ENCODE measurements around the gene OR6P1.

The OR6P1 gene

GRCh38 chr1:158572226-158572625 lies 1.8 kb upstream of the OR6P1 start:
- no peak for FAIRE-seq

GRCh38 chr1:158564608-158565007 lies 5.8 kb downstream of the OR6P1 start:
- TF ChIP-seq POLR2AphosphoS5 (IDR thresholded peaks at IDR 0.05; ENCODE audit: low read depth, low read length), result no peak
- 0 out of 2 replicates have a peak, but pooled peaks have one; percentile 29 for TF ChIP-seq SPI1 (IDR thresholded peaks at IDR 0.05; ENCODE audit: low read depth, low read length)
- FAIRE-seq (no peak), DNase-seq (ENCODE audit: insufficient read length, low spot score) (no peak)

More at GRCh38 chr1:158572226-158572625, 1.8 kb upstream of the OR6P1 start:
- no peak for DNase-seq (ENCODE audit: insufficient read length, low spot score)
- TF ChIP-seq SPI1 (IDR thresholded peaks at IDR 0.05; ENCODE audit: low read depth, low read length) (no peak), POLR2A (IDR thresholded peaks at IDR 0.05; ENCODE audit: low read depth, low read length) (no peak), TAF1 (IDR thresholded peaks at IDR 0.05; ENCODE audit: low read depth, low read length) (no peak), PAX5 (IDR thresholded peaks at IDR 0.05; ENCODE audit: insufficient read depth, low read length, severe bottlenecking) (no peak), POU2F2 (IDR thresholded peaks at IDR 0.05; ENCODE audit: low read depth, low read length) (no peak), POLR2AphosphoS5 (IDR thresholded peaks at IDR 0.05; ENCODE audit: low read depth, low read length) (no peak)

- no peak for TF ChIP-seq POU2F2 (IDR thresholded peaks at IDR 0.05; ENCODE audit: low read depth, low read length)
- no peak for TF ChIP-seq POLR2AphosphoS5 (IDR thresholded peaks at IDR 0.05; ENCODE audit: low read depth, low read length)
- no peak for TF ChIP-seq PAX5 (IDR thresholded peaks at IDR 0.05; ENCODE audit: insufficient read depth, low read length, severe bottlenecking)
- no peak for TF ChIP-seq TAF1 (IDR thresholded peaks at IDR 0.05; ENCODE audit: low read depth, low read length)
- no peak for TF ChIP-seq POLR2A (IDR thresholded peaks at IDR 0.05; ENCODE audit: low read depth, low read length)
- TF ChIP-seq SPI1 (IDR thresholded peaks at IDR 0.05; ENCODE audit: low read depth, low read length), result no peak
- no peak for DNase-seq (ENCODE audit: insufficient read length, low spot score)
- FAIRE-seq, result no peak
Observed at GRCh38 chr1:158563853-158564252, 6.5 kb downstream of the OR6P1 start.

GRCh38 chr1:158559696-158560095 lies 10.7 kb downstream of the OR6P1 start:
- TF ChIP-seq POU2F2 (IDR thresholded peaks at IDR 0.05; ENCODE audit: low read depth, low read length), result no peak
- no peak for TF ChIP-seq PAX5 (IDR thresholded peaks at IDR 0.05; ENCODE audit: insufficient read depth, low read length, severe bottlenecking)
- TF ChIP-seq POLR2AphosphoS5 (IDR thresholded peaks at IDR 0.05; ENCODE audit: low read depth, low read length), result no peak
- no peak for TF ChIP-seq SPI1 (IDR thresholded peaks at IDR 0.05; ENCODE audit: low read depth, low read length)
- TF ChIP-seq TAF1 (IDR thresholded peaks at IDR 0.05; ENCODE audit: low read depth, low read length), result no peak
- TF ChIP-seq POLR2A (IDR thresholded peaks at IDR 0.05; ENCODE audit: low read depth, low read length), result no peak
- DNase-seq (ENCODE audit: insufficient read length, low spot score) (no peak), FAIRE-seq (no peak)

- TF ChIP-seq POLR2A (IDR thresholded peaks at IDR 0.05; ENCODE audit: low read depth, low read length) (no peak), SPI1 (IDR thresholded peaks at IDR 0.05; ENCODE audit: low read depth, low read length) (no peak), POU2F2 (IDR thresholded peaks at IDR 0.05; ENCODE audit: low read depth, low read length) (no peak), PAX5 (IDR thresholded peaks at IDR 0.05; ENCODE audit: insufficient read depth, low read length, severe bottlenecking) (no peak), POLR2AphosphoS5 (IDR thresholded peaks at IDR 0.05; ENCODE audit: low read depth, low read length) (no peak), TAF1 (IDR thresholded peaks at IDR 0.05; ENCODE audit: low read depth, low read length) (no peak)
- FAIRE-seq (no peak), DNase-seq (ENCODE audit: insufficient read length, low spot score) (no peak)
Observed at GRCh38 chr1:158554352-158554751, 16.0 kb downstream of the OR6P1 start, which contains the start of gene OR6Y1. Gene OR6Y1, minus strand, starts transcription at chr1:158554405. Its CDS starts 6,300 bp downstream, at chr1:158548105.

GRCh38 chr1:158552296-158552695 lies 18.1 kb downstream of the OR6P1 start:
- no peak for TF ChIP-seq POLR2A (IDR thresholded peaks at IDR 0.05; ENCODE audit: low read depth, low read length)
- TF ChIP-seq SPI1 (IDR thresholded peaks at IDR 0.05; ENCODE audit: low read depth, low read length), result no peak
- no peak for TF ChIP-seq TAF1 (IDR thresholded peaks at IDR 0.05; ENCODE audit: low read depth, low read length)
- TF ChIP-seq PAX5 (IDR thresholded peaks at IDR 0.05; ENCODE audit: insufficient read depth, low read length, severe bottlenecking), result no peak
- no peak for TF ChIP-seq POU2F2 (IDR thresholded peaks at IDR 0.05; ENCODE audit: low read depth, low read length)
- FAIRE-seq (no peak), DNase-seq (ENCODE audit: insufficient read length, low spot score) (no peak)

- FAIRE-seq (no peak), DNase-seq (ENCODE audit: insufficient read length, low spot score) (no peak)
- TF ChIP-seq POLR2A (IDR thresholded peaks at IDR 0.05; ENCODE audit: low read depth, low read length) (no peak), PAX5 (IDR thresholded peaks at IDR 0.05; ENCODE audit: insufficient read depth, low read length, severe bottlenecking) (no peak), POU2F2 (IDR thresholded peaks at IDR 0.05; ENCODE audit: low read depth, low read length) (no peak), POLR2AphosphoS5 (IDR thresholded peaks at IDR 0.05; ENCODE audit: low read depth, low read length) (no peak), TAF1 (IDR thresholded peaks at IDR 0.05; ENCODE audit: low read depth, low read length) (no peak), SPI1 (IDR thresholded peaks at IDR 0.05; ENCODE audit: low read depth, low read length) (no peak)
Observed at GRCh38 chr1:158547533-158547932, 22.8 kb downstream of the OR6P1 start.

- TF ChIP-seq POLR2A (IDR thresholded peaks at IDR 0.05; ENCODE audit: low read depth, low read length) (no peak), SPI1 (IDR thresholded peaks at IDR 0.05; ENCODE audit: low read depth, low read length) (no peak), POU2F2 (IDR thresholded peaks at IDR 0.05; ENCODE audit: low read depth, low read length) (no peak), PAX5 (IDR thresholded peaks at IDR 0.05; ENCODE audit: insufficient read depth, low read length, severe bottlenecking) (no peak), POLR2AphosphoS5 (IDR thresholded peaks at IDR 0.05; ENCODE audit: low read depth, low read length) (no peak), TAF1 (IDR thresholded peaks at IDR 0.05; ENCODE audit: low read depth, low read length) (no peak)
- FAIRE-seq, result no peak
- DNase-seq (ENCODE audit: insufficient read length, low spot score), result no peak
Observed at GRCh38 chr1:158537609-158538008, 32.8 kb downstream of the OR6P1 start.

GRCh38 chr1:158534496-158534895 lies 35.9 kb downstream of the OR6P1 start:
- DNase-seq (ENCODE audit: insufficient read length, low spot score), result no peak
- no peak for TF ChIP-seq POLR2AphosphoS5 (IDR thresholded peaks at IDR 0.05; ENCODE audit: low read depth, low read length)
- no peak for TF ChIP-seq SPI1 (IDR thresholded peaks at IDR 0.05; ENCODE audit: low read depth, low read length)
- no peak for TF ChIP-seq POU2F2 (IDR thresholded peaks at IDR 0.05; ENCODE audit: low read depth, low read length)
- TF ChIP-seq PAX5 (IDR thresholded peaks at IDR 0.05; ENCODE audit: insufficient read depth, low read length, severe bottlenecking), result no peak
- no peak for TF ChIP-seq POLR2A (IDR thresholded peaks at IDR 0.05; ENCODE audit: low read depth, low read length)
- no peak for TF ChIP-seq TAF1 (IDR thresholded peaks at IDR 0.05; ENCODE audit: low read depth, low read length)
- no peak for FAIRE-seq

GRCh38 chr1:158527190-158527815 lies 43.1 kb downstream of the OR6P1 start:
- no peak for FAIRE-seq
- no peak for DNase-seq (ENCODE audit: insufficient read length, low spot score)
- TF ChIP-seq POU2F2 (IDR thresholded peaks at IDR 0.05; ENCODE audit: low read depth, low read length) (no peak), TAF1 (IDR thresholded peaks at IDR 0.05; ENCODE audit: low read depth, low read length) (no peak), POLR2AphosphoS5 (IDR thresholded peaks at IDR 0.05; ENCODE audit: low read depth, low read length) (no peak), PAX5 (IDR thresholded peaks at IDR 0.05; ENCODE audit: insufficient read depth, low read length, severe bottlenecking) (no peak), POLR2A (IDR thresholded peaks at IDR 0.05; ENCODE audit: low read depth, low read length) (no peak), SPI1 (IDR thresholded peaks at IDR 0.05; ENCODE audit: low read depth, low read length) (no peak)
